Stomach (tissue), 9 donors: ENCODE data around the gene FUOM. TPM values are rescaled to one million over a fixed set of nuclear protein-coding genes. Genes with fewer than 3 reads are reported as not detected.

Source experiments
- DNase-seq, 2 donors: peaks; one replicate each; pipeline versions ENCODE4 v3.0.0 to v3.0.0-alpha.2; 2013 to 2019
- H3K27ac ChIP-seq, 5 donors: fragments of 200-600 bp in 4 of 5; sonication (generic) in 4 of 5; one replicate each; pipeline ENCODE4 v1.5.1; 2013 to 2019; ENCODE audit warnings: mild to moderate bottlenecking in 1 of 5, moderate library complexity in 1 of 5
- H3K27me3 ChIP-seq, 3 donors: fragments of 200-600 bp; sonication (generic); one replicate each; pipeline ENCODE4 v1.5.1; 2017 to 2019; ENCODE audit warnings: mixed run types in 1 of 3
- H3K36me3 ChIP-seq, 4 donors: fragments of 200-600 bp; sonication (generic); 1 replicate in 3 of 4; 2 replicates in 1 of 4; pipeline ENCODE4 v1.5.1; 2016 to 2019
- H3K4me1 ChIP-seq, 4 donors: fragments of 200-600 bp; sonication (generic); one replicate each; pipeline ENCODE4 v1.5.1; 2016 to 2019
- H3K4me3 ChIP-seq, 4 donors: fragments of 200-600 bp; sonication (generic) in 3 of 4; one replicate each; pipeline ENCODE4 v1.5.1; 2016 to 2019; ENCODE audit warnings: mild to moderate bottlenecking in 1 of 4
- H3K9me3 ChIP-seq, 4 donors: fragments of 200-600 bp; sonication (generic); one replicate each; pipeline ENCODE4 v1.5.1; 2016 to 2019
- EP300 ChIP-seq: sonication (generic); formaldehyde crosslinking; IDR thresholded peaks from one replicate; pipeline ENCODE4 v1.6.1; 2017; ENCODE audit warnings: antibody characterized with exemption
- POLR2A ChIP-seq, 4 donors: fragments of 450-650 bp; IDR thresholded peaks; one replicate each; pipeline ENCODE4 v1.6.1; 2016; ENCODE audit warnings: antibody characterized with exemption in 4 of 4, control low read depth in 2 of 4, mild to moderate bottlenecking in 1 of 4, moderate library complexity in 1 of 4
- POLR2AphosphoS5 ChIP-seq, 3 donors: sonication (generic); formaldehyde crosslinking; IDR thresholded peaks; one replicate each; pipeline ENCODE4 v1.6.1; 2016; ENCODE audit warnings: antibody characterized with exemption in 3 of 3
- WGBS, 5 donors: extraction: QIAGEN DNeasy Blood & Tissue Kit in 3 of 5; methylation state at CpG; one replicate each; pipeline versions ENCODE4 v1.1.5 to v1.1.7; 2013 to 2018; 5-methylcytosine and 5-hydroxymethylcytosine counted together
- intact Hi-C: fragments of 100-400 bp; cut with DNase I; formaldehyde crosslinking; loops from one replicate; pipeline ENCODE4 v1.15.1; 2023; ENCODE audit warnings: low total_unique reads
- polyA plus RNA-seq, 3 donors: library from polyadenylated mRNA; stranded (reverse); fragments of 200-250 nt; gene quantifications; one replicate each; pipeline ENCODE4 v1.2.3, GENCODE V29; 2013
- total RNA-seq, 5 donors: library from RNA; depleted of rRNA; stranded (reverse); fragments of >200 nt; gene quantifications; one replicate each; pipeline versions ENCODE4 v1.1.0 to v1.2.3, GENCODE V29; 2014 to 2016
- TF ChIP-seq, protein P1 (sequence below), 7 experiments: fragments of 450-650 bp in 4 of 7; fragments of 200-600 bp in 3 of 7; sonication (generic) in 3 of 7; IDR thresholded peaks; one replicate each; pipeline ENCODE4 v1.5.1; 2016 to 2019; ENCODE audit warnings: antibody characterized with exemption in 7 of 7, control low read depth in 2 of 7, mild to moderate bottlenecking in 1 of 7
- donor health status: healthy with polysubstance abuse.
- donor health status: Bipolar disorder and iron deficiency.
- donor health status: healthy.

Gene FUOM
- total and polyA plus RNA-seq, 8 donors: 6.4 to 38.3 (median 17.9) TPM; not detected in 2

DNA sequence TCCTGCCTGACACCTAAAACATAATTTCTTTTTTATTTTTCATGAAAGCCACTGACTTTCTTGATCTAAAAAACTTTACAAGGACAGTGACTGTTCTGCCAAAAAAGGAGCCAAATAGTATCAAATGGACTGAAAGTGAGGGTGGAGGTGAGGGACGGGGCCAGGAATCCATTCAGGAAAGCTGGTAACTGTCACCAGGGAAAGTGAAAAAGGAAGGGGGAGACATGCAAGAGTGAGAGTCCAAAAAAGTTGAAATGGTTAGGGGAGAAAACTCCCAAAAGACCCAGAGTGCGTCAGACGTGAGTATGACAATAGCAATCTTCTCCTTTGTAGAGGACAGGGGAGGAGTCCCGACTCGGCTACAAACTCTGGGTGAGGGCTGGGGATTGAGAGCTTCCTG is 13.6 kb downstream of the FUOM start:
- intact Hi-C loops: no loop called here
- peaks cover 0 to 99% (median 46%) of the 10 kb centered on the region in 3 donors for H3K27me3 ChIP-seq

DNA sequence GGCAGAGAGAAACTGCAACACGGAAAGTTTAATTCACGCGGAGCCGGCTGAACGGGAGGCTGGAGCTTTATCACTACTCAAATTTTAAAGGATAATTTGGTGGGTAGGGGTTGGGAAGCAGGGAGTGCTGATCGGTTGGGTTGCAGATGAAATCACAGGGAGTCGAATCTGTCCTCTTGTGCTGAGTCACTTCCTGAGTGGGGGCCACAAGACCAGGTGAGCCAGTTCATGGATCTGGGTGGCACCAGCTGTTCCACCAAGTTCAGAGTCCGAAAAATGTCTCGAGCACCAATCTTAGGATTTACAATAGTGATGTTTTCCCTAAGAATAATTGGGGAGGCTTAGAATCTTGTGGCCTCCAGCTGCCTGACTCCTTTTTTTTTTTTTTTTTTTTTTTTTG is 14.3 kb downstream of the FUOM start:
- Histone ChIP-seq H3K27ac (no peak overlapping the region), H3K27me3 (peaks cover 0 to 99% (median 46%) of the 10 kb centered on the region in 3 donors), H3K4me1 (peaks cover 0 to 9% (median 7%) of the 10 kb centered on the region in 4 donors), H3K4me3 (no peak overlapping the region), H3K36me3 (no peaks in the 10 kb centered on the region), H3K9me3 (no peaks in the 10 kb centered on the region)
- DNase-seq: no peak
- 44 to 57% (median 48%) methylated on average over 9 of the region's 9 CpGs for WGBS, 5 donors
- intact Hi-C loops: no loop called here
- no peak for TF ChIP-seq POLR2A (IDR thresholded peaks at IDR 0.05)
- no peak for TF ChIP-seq POLR2AphosphoS5 (IDR thresholded peaks at IDR 0.05)
- no peak for TF ChIP-seq EP300
- TF ChIP-seq, protein P1, sequence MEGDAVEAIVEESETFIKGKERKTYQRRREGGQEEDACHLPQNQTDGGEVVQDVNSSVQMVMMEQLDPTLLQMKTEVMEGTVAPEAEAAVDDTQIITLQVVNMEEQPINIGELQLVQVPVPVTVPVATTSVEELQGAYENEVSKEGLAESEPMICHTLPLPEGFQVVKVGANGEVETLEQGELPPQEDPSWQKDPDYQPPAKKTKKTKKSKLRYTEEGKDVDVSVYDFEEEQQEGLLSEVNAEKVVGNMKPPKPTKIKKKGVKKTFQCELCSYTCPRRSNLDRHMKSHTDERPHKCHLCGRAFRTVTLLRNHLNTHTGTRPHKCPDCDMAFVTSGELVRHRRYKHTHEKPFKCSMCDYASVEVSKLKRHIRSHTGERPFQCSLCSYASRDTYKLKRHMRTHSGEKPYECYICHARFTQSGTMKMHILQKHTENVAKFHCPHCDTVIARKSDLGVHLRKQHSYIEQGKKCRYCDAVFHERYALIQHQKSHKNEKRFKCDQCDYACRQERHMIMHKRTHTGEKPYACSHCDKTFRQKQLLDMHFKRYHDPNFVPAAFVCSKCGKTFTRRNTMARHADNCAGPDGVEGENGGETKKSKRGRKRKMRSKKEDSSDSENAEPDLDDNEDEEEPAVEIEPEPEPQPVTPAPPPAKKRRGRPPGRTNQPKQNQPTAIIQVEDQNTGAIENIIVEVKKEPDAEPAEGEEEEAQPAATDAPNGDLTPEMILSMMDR (IDR thresholded peaks at IDR 0.05): no peak

More for the DNA sequence above, 13.6 kb downstream of the FUOM start:
- Histone ChIP-seq H3K27ac (no peak overlapping the region), H3K36me3 (no peaks in the 10 kb centered on the region), H3K4me3 (no peak overlapping the region), H3K4me1 (peaks cover 0 to 9% (median 7%) of the 10 kb centered on the region in 4 donors), H3K9me3 (no peaks in the 10 kb centered on the region)
- no peak for DNase-seq
- WGBS, 5 donors: 66 to 83% (median 73%) methylated on average over 5 of the region's 5 CpGs
- no peak for TF ChIP-seq EP300
- TF ChIP-seq POLR2AphosphoS5 (IDR thresholded peaks at IDR 0.05): no peak
- TF ChIP-seq, protein P1 (IDR thresholded peaks at IDR 0.05): no peak
- TF ChIP-seq POLR2A (IDR thresholded peaks at IDR 0.05): no peak

DNA sequence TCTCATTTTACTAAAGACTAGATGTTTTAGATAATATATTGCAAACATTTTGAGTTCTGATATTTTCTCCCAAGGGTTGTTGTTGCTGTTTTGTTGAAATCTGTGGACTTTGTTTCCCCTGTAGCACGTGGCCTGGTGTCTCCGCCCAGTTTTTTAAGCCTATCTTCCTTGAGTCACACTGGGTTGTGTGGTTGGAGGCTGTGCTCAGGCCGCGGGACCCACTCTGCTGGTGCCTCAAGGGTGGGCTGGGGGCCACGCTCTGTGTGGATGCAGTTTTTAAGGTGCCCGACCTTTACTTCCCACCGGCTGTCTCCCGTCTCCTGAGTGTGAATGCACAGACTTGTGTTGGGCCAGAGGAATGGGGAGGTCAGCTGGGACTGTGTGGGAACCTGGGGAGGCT is 14.9 kb downstream of the FUOM start:
- Histone ChIP-seq H3K27me3 (peaks cover 0 to 99% (median 46%) of the 10 kb centered on the region in 3 donors), H3K9me3 (no peaks in the 10 kb centered on the region), H3K36me3 (no peaks in the 10 kb centered on the region), H3K4me3 (no peak overlapping the region), H3K27ac (no peak overlapping the region), H3K4me1 (peaks cover 0 to 9% (median 7%) of the 10 kb centered on the region in 4 donors)
- intact Hi-C loops: no loop called here
- TF ChIP-seq POLR2A (IDR thresholded peaks at IDR 0.05) (no peak), POLR2AphosphoS5 (IDR thresholded peaks at IDR 0.05) (no peak), EP300 (no peak)
- TF ChIP-seq, protein P1 (IDR thresholded peaks at IDR 0.05): no peak
- DNase-seq: no peak
- 68 to 83% (median 77%) methylated on average over 8 of the region's 8 CpGs for WGBS, 5 donors

DNA sequence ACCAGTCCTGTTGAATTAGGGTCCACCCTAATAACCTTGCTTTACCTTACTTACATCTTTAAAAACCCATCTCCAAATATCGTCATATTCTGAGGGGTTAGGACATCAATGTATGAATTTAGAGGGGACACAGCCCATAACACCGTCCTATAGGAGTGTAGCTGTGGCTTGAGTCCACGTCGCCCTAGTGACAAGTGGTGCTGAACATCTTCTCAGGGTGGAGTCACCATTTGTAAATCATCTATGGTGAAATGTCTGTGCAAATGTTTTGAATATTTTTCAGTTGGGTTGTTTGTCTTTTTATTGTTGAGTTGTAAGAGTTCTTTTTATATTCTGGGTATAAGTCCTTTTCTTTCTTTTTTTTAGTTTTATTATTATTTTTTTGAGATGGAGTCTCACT is 15.8 kb downstream of the FUOM start:
- no peak for DNase-seq
- H3K36me3 ChIP-seq: no peaks in the 10 kb centered on the region
- TF ChIP-seq, protein P1 (IDR thresholded peaks at IDR 0.05): no peak
- no peak for TF ChIP-seq EP300
- no peak for TF ChIP-seq POLR2AphosphoS5 (IDR thresholded peaks at IDR 0.05)
- TF ChIP-seq POLR2A (IDR thresholded peaks at IDR 0.05): no peak
- H3K4me1 ChIP-seq: peaks cover under 1 to 3% (median 2%) of the 10 kb centered on the region in 4 donors
- peaks cover 0 to 99% (median 46%) of the 10 kb centered on the region in 3 donors for H3K27me3 ChIP-seq
- H3K9me3 ChIP-seq: no peaks in the 10 kb centered on the region
- 85 to 92% (median 91%) methylated on average over 4 of the region's 4 CpGs for WGBS, 5 donors
- no peak overlapping the region for H3K4me3 ChIP-seq
- intact Hi-C loops: no loop called here
- H3K27ac ChIP-seq: no peak overlapping the region
